GM12801 (cell line): ENCODE measurements around the gene STAB2.

Experiments used
- CTCF ChIP-seq: IDR thresholded peaks from one replicate; pipeline ENCODE4 v1.5.1; 2011; ENCODE audit warnings: control low read depth; ENCODE audit not compliant: insufficient read length; ENCODE audit errors: extremely low read depth

The STAB2 gene

GRCh38 chr12:103745962-103746361 is 158.9 kb downstream of the STAB2 start:
- TF ChIP-seq CTCF, result no peak

DNA sequence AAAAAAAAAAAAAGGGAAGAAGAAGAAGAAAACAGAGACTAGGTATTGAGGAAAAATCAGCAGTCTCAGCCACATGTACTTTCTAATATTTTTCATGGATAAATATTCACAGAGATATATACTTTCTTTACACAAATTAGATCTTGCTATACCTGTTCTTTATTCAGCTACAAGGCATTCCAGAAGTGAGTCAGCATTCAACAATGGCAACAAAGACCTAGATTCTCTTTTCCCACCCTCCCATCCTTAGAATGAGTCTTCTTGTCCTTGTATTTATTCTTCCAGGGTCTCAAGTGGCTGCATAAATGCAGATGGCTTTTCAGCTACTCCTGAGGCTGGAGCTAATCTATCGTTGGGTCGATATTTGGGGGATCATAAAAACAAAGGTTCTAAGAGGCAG is 160.9 kb downstream of the STAB2 start:
- no peak for TF ChIP-seq CTCF

GRCh38 chr12:103748875-103749274 is 161.8 kb downstream of the STAB2 start:
- TF ChIP-seq CTCF, result no peak

DNA sequence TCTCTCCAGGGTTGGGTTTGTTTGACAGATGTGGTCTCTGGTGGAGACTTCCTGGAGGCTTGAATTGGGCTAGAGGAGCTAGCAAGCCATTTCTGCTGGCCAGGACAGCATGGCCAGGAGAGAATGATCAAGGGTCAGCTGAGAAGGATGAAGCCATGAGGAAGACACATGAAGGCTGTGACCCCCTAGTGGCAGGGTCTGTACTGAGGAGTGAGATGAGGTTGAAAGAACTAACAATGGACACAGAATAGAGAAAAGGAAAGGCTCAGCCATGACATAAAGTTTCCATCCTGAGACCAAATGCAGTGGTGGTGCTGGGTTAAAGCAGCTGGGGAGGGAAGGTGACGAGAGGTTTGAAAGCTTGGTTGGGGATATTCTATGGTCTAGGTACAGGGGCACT is 164.1 kb downstream of the STAB2 start:
- no peak for TF ChIP-seq CTCF

GRCh38 chr12:103751600-103751999 is 164.5 kb downstream of the STAB2 start:
- TF ChIP-seq CTCF, result no peak

GRCh38 chr12:103755425-103755824 is 168.4 kb downstream of the STAB2 start:
- no peak for TF ChIP-seq CTCF

DNA sequence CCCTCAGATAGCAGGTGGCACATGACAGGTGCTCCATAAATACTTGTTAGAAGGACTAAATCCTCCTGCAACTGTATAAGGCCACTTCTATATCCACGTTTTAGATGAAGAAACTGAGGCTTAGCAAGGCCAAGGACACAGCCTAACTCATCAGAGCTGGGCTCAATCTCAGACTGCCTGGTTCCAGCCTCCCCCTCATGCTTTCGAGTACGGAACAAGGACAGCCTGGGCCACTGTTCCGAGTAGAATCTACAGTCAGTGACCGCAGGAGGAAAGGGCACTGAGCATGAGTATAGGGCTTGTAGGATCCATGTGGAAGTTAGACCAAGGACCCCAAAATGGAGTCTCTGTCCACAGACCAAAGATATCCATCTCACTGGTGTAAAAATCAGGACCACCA is 169.4 kb downstream of the STAB2 start:
- no peak for TF ChIP-seq CTCF

DNA sequence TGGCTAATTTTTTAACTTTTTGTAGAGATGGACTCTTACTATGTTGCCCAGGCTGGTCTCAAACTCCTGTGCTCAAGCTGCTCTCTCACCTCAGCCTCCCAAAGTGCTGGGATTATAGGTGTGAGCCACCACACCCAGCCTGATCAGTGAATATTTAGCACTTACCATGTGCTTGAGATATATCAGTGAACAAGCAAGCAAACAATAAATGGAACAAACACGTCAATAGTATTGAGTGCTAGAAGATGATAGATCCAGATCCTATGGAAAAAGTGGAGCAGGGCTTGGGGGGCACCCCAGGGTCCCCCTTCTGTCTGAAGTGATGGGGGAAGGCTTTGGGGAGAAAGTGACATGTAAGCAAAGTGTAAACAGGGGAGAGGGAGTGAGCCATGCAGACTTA is 170.2 kb downstream of the STAB2 start:
- no peak for TF ChIP-seq CTCF
